GM18951 (cell line): ENCODE measurements around the gene RPL15.
A peak's percentile ranks its signal among the peaks of the same experiment; 100 is the strongest.

Source experiments
- POLR2A ChIP-seq: IDR thresholded peaks from 4 replicates; pipeline ENCODE4 v1.6.1; 2011; ENCODE audit warnings: mild to moderate bottlenecking; ENCODE audit not compliant: insufficient read length, insufficient read depth; ENCODE audit errors: extremely low read depth
- in situ Hi-C: fragments of 300-500 bp; cut with MboI; formaldehyde crosslinking; loops from one replicate; pipeline ENCODE4 v1.12.0; 2022; ENCODE audit warnings: low sequenced_read_pairs, mixed read lengths, inconsistent platforms; ENCODE audit not compliant: unreplicated experiment

RPL15 gene

GRCh38 chr3:23945913-23946687 is 29.2 kb downstream of the RPL15 start:
- in situ Hi-C loops: no loop called here
- peak; percentile 79 for TF ChIP-seq POLR2A

DNA sequence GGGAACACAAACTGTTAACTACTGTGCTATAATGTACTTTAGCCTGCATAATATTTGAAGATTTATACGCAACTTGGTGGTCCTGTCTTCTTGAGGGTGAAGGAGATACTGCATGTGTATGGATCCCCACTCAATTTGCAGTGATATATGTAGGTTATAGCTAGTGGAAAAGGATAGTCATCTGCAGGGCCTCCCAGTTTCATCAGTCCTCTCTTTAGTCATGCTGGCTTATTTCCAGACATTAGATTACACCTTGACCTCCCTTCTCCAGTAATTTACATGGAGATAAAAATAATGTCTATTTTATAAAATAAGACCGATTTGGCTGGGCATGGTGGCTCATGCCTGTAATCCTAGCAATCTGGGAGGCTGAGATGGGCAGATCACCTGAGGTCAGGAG is 31.8 kb downstream of the RPL15 start:
- in situ Hi-C loops: no loop called here
- TF ChIP-seq POLR2A: no peak

DNA sequence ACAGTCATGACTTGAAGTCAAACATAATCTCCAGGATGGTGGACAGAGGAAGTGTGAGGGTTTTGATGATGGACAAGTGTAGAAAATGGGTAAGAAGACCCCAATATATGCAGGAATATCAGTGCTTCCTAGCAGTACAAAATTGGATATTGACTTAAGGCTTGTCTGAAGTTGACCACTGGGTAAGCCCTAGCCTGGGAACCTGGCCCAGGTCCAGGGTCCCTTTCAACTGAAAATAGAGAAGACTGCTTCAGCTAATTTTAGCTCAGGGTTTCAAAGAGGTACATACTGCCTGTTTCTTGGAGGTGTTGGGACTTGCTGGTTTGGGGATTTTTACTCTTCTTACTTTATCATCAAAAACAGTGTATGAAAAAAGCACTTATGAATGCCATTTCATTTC is 32.9 kb downstream of the RPL15 start:
- TF ChIP-seq POLR2A: no peak
- in situ Hi-C loops: no loop called here

GRCh38 chr3:23950293-23950692 is 33.4 kb downstream of the RPL15 start:
- TF ChIP-seq POLR2A: no peak
- in situ Hi-C loops: no loop called here

GRCh38 chr3:23952646-23953045 is 35.7 kb downstream of the RPL15 start:
- in situ Hi-C loops: no loop called here
- no peak for TF ChIP-seq POLR2A

DNA sequence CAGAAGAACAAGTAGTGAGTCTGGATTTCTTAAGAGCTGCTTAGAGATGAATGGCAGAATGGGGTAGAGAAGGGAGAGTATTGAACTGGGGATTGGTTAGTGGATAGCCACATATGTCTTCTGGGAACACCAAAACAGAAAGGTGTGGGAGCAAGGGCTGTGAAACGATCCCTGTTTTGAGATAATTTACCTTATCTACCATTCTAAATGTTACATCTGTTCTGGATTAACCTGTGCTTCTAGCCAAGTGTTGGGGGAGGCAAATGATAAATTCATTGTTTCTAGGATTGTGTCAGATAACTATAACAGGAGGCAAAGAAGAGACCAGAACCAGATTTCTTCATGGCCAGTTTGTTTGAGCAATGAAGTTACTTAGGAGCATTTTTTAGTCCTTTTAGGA is 36.6 kb downstream of the RPL15 start:
- in situ Hi-C loops: no loop called here
- TF ChIP-seq POLR2A: no peak

DNA sequence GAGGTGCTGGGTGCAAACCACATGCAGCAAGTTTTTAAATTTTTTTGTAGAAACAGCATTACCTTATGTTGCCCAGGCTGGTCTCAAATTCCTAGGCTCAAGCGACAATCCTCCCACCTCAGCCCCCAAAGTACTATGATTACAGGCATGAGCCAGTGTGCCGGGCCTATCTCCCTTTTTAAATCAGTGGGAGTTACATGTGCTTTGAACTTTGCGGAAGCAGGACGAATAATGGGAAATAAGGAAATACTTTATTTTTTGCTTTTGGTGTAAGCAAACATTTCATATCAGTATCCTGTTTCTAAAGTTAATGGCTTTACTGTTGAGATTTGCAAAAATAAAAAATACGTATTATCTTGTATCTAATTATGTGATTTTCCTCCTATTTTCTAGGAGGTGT is 37.2 kb downstream of the RPL15 start:
- in situ Hi-C loops: no loop called here
- TF ChIP-seq POLR2A: no peak

- TF ChIP-seq POLR2A: no peak
- in situ Hi-C loops: no loop called here
Observed at GRCh38 chr3:23956701-23957100, 39.8 kb downstream of the RPL15 start.

- TF ChIP-seq POLR2A: no peak
- in situ Hi-C loops: no loop called here
Observed at GRCh38 chr3:23959135-23959900, 42.4 kb downstream of the RPL15 start.

DNA sequence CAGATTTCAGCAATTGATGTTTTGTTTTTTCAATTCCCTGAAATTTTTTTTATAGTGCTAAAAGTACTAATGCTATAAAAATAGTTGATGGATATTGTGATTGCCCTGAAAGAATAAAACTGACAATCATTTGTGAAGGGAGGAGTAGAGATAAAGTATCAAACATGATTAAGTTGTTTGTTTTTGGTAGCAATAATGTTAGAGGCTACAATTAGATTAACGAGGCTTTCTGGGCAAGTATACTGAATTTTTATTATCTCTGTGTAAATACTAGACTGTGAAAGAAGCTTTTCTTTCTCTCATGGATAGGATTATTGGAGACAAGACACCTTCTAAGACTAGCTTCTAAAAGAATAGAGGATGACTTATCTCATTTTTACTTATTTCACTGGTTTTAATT is 43.7 kb downstream of the RPL15 start:
- in situ Hi-C loops: no loop called here
- TF ChIP-seq POLR2A: no peak

DNA sequence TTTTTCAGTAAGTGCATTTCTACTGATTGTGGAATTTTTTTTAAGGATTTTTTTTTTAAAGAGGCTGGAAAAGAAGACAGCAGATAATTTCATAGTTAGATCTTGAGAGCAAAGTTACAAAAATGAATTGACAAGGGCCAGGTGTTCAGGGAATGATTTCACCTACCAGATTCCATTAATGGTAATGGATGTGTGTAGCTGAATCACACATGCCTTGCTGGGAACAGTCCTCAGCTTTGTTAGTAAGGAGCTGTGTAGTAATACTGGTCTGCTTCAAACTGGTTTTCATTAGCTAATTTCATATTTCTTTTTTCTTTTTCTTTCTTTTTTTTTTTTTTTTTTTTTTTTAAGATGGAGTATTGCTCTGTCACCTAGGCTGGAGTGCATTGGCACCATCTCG is 44.1 kb downstream of the RPL15 start:
- no peak for TF ChIP-seq POLR2A
- in situ Hi-C loops: no loop called here

DNA sequence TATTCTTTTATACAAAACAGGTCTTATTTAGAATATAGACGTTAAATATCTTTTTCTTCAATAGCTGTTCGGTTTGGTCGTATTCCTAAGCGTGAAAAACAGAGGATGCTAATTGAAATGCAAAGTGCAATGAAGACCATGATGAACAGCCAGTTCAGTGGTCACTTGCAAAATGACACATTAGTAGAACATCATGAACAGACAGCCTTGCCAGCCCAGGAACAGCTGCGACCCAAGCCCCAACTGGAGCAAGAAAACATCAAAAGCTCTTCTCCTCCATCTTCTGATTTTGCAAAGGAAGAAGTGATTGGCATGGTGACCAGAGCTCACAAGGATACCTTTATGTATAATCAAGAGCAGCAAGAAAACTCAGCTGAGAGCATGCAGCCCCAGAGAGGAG is 45.0 kb downstream of the RPL15 start:
- in situ Hi-C loops: no loop called here

DNA sequence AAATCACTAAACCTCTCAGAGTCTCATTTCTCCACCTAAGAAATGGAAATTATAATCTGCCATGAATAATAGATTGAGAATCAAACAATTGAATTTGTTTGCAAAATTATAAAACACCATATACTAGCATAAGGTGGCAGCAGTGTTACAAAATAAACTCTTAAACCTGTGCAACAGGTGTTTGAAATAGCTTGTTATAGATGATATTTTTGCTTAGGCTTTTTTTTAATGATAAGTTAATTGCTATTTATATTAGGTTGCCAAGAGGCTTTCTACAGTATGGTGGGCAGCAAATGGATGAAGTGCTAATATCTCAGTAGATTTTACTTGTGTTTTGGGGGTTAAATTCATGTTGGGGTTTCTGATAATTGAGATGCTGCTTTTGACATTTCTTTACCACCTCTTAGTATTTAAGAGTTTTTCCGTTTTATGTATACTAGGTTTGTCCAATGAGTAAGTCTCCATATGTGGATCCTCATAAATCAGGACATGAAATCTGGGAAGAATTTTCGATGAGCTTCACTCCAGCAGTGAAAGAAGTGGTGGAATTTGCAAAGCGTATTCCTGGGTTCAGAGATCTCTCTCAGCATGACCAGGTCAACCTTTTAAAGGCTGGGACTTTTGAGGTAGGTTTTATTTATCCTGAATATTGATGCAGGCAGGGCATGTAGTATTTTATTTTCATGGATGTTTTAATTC is 47.8 kb downstream of the RPL15 start:
- no peak for TF ChIP-seq POLR2A
- in situ Hi-C loops: no loop called here

More for the DNA sequence above, 45.0 kb downstream of the RPL15 start:
- no peak for TF ChIP-seq POLR2A

GRCh38 chr3:23966328-23966727 is 49.4 kb downstream of the RPL15 start:
- in situ Hi-C loops: no loop called here
- no peak for TF ChIP-seq POLR2A
